Smooth muscle cell (in vitro differentiated cells): ENCODE results near the gene CTU2. TPM values are rescaled to one million over a fixed set of nuclear protein-coding genes. Genes with fewer than 3 reads are reported as not detected.

ENCODE experiments used
- DNase-seq: peaks from one replicate; lab custom pipeline; 2025; ENCODE audit not compliant: unreplicated experiment; lab: John Stamatoyannopoulos, UW
- H2AFZ ChIP-seq: fragments of 200-600 bp; sonication (generic); 2 replicates; pipeline ENCODE4 v1.6.0; 2016; ENCODE audit warnings: antibody characterized with exemption, low read depth, mild to moderate bottlenecking
- H3F3A ChIP-seq: fragments of 200-600 bp; sonication (generic); 2 replicates; pipeline ENCODE4 v1.6.0; 2017; ENCODE audit warnings: antibody characterized with exemption, low read depth
- H3K27ac ChIP-seq: fragments of 200-600 bp; sonication (generic); 2 replicates; pipeline ENCODE4 v1.5.1; 2016; ENCODE audit warnings: low read depth, mild to moderate bottlenecking
- H3K27me3 ChIP-seq: fragments of 200-600 bp; sonication (generic); 2 replicates; pipeline ENCODE4 v1.6.1; 2016; ENCODE audit warnings: low read depth, mild to moderate bottlenecking
- H3K36me3 ChIP-seq: fragments of 200-600 bp; sonication (generic); 2 replicates; pipeline ENCODE4 v1.5.1; 2016; ENCODE audit warnings: low read depth
- H3K4me1 ChIP-seq: fragments of 200-600 bp; sonication (generic); 2 replicates; pipeline ENCODE4 v1.5.1; 2016; ENCODE audit warnings: low read depth
- H3K4me2 ChIP-seq: fragments of 200-600 bp; sonication (generic); 2 replicates; pipeline ENCODE4 v1.6.0; 2016; ENCODE audit warnings: mild to moderate bottlenecking
- H3K4me3 ChIP-seq: fragments of 200-600 bp; sonication (generic); 2 replicates; pipeline ENCODE4 v1.5.1; 2016; ENCODE audit warnings: mild to moderate bottlenecking
- H3K79me2 ChIP-seq: fragments of 200-600 bp; sonication (generic); 2 replicates; pipeline ENCODE4 v1.6.0; 2016; ENCODE audit warnings: low read depth, mild to moderate bottlenecking
- H3K9ac ChIP-seq: fragments of 200-600 bp; sonication (generic); 2 replicates; pipeline ENCODE4 v1.6.0; 2016; ENCODE audit warnings: low read depth
- H3K9me3 ChIP-seq: fragments of 200-600 bp; sonication (generic); replicated peaks from 2 replicates; pipeline ENCODE4 v1.5.1; 2016; ENCODE audit warnings: low read depth
- H4K20me1 ChIP-seq: fragments of 200-600 bp; sonication (generic); 2 replicates; pipeline ENCODE4 v1.6.0; 2016; ENCODE audit warnings: low read depth
- WGBS: methylation state at CpG from one replicate; pipeline ENCODE4 v1.1.7; 2016; ENCODE audit warnings: low lambda C conversion rate; 5-methylcytosine and 5-hydroxymethylcytosine counted together
- polyA plus RNA-seq: library from polyadenylated mRNA; unstranded; fragments of >200 nt; fragmentation: Nextera tagmentation; extraction: Ambion mirVana; gene quantifications from 2 replicates; pipeline ENCODE4 v1.2.1, GENCODE V29; 2016
- total RNA-seq: library from RNA; depleted of rRNA; stranded (reverse); fragments of >200 nt; gene quantifications from 2 replicates; pipeline ENCODE4 v1.2.3, GENCODE V29; 2014
- TF ChIP-seq, protein P1 (sequence below): fragments of 200-600 bp; sonication (generic); IDR thresholded peaks from 2 replicates; pipeline ENCODE4 v1.5.1; 2017; ENCODE audit warnings: borderline replicate concordance, mild to moderate bottlenecking, antibody characterized with exemption; ENCODE audit not compliant: insufficient read depth, poor library complexity, severe bottlenecking

Gene CTU2
- total RNA-seq (5.8 and 6.6 TPM in 2 replicates), polyA plus RNA-seq (16.4 and 21.3 TPM in 2 replicates)

DNA sequence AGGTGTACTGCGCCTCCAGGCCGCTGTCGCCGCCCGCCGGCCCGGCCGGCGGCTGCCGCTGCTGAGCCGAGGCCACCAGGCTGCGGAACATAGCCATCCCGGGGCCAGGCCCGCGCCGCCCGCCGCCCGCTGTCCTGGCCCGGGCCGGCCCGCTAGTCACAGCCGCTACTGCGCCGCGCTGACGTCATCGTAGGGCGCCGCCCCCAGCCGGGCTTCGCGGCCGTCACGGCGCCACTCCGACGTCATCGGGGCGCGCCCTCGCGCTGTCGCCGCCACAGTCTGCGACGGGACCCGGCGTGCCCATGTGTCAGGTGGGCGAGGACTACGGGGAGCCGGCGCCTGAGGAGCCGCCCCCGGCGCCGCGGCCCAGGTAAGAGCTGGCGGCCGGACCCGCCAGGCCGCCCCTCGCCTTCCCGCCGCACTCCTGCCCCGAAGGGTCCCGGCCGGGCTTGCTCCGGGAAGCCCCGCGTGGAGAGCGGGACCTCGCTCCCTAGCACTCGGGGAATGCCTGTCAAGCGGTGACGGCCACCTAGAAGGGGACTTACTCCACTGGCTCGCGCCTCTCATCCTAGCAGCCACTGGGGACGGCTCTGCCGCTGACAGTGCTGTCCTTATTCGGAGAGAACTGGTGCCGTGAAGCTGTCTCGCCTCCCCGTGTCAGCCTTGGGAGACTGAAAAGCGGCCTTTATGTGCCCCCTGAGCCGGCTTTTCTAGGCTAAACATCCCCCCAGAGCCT lies at the start of gene CTU2, which contains the start of gene RNF166:
Gene CTU2 (plus strand): TSS at position 275 of the 736 bp plus-strand sequence. CDS start 28 bp downstream, at position 303.
Gene RNF166 (minus strand): TSS at position 180 of the 736 bp plus-strand sequence. CDS start 83 bp downstream, at position 97.
- peak; percentile 74 for DNase-seq
- Histone ChIP-seq H3K4me2 (peak within 1 kb of the TSS; percentile 100), H3K27me3 (no peaks in the 10 kb centered on the region), H3K9me3 (no peaks in the 10 kb centered on the region), H3K4me3 (peak within 1 kb of the TSS; percentile 100), H2AFZ (peak within 1 kb of the TSS; percentile 92), H3K36me3 (no peaks in the 10 kb centered on the region), H4K20me1 (no peaks in the 10 kb centered on the region), H3K27ac (peak within 1 kb of the TSS; percentile 68), H3K9ac (peak within 1 kb of the TSS; percentile 96), H3K79me2 (peaks cover 30% of the 10 kb centered on the region), H3K4me1 (peaks cover 7% of the 10 kb centered on the region), H3F3A (no peaks in the 10 kb centered on the region)
- WGBS, result 1% methylated on average over 67 of the region's 86 CpGs
- TF ChIP-seq, protein P1, sequence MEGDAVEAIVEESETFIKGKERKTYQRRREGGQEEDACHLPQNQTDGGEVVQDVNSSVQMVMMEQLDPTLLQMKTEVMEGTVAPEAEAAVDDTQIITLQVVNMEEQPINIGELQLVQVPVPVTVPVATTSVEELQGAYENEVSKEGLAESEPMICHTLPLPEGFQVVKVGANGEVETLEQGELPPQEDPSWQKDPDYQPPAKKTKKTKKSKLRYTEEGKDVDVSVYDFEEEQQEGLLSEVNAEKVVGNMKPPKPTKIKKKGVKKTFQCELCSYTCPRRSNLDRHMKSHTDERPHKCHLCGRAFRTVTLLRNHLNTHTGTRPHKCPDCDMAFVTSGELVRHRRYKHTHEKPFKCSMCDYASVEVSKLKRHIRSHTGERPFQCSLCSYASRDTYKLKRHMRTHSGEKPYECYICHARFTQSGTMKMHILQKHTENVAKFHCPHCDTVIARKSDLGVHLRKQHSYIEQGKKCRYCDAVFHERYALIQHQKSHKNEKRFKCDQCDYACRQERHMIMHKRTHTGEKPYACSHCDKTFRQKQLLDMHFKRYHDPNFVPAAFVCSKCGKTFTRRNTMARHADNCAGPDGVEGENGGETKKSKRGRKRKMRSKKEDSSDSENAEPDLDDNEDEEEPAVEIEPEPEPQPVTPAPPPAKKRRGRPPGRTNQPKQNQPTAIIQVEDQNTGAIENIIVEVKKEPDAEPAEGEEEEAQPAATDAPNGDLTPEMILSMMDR, result no peak

DNA sequence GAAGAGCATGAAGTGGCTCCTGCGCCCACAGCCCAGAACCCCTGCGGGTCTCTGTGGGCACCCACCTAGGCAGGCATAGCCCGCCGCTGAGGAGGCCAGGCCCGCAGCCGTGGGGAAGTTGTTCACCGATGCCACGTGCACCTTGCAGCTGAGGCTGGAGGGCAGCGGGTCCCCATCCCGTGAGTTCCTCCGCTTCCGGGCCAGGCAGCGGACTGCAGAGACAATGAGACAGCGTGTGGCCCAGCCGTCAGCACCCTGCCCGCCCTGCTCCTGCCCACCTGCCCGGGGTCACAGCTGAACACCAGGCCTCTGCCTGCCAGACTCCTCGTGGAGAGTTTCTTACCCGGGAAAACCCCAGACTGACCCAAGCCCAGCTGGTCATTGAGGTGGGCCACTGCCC lies 48.9 kb upstream of the CTU2 start:
- Histone ChIP-seq H3K4me1 (peaks cover 5% of the 10 kb centered on the region), H3K79me2 (peaks cover 38% of the 10 kb centered on the region), H3K27ac (no peak overlapping the region), H2AFZ (no peak overlapping the region), H3K9ac (no peak overlapping the region), H3K4me3 (no peak overlapping the region), H3K4me2 (no peak overlapping the region), H3K36me3 (no peaks in the 10 kb centered on the region), H4K20me1 (peaks cover 63% of the 10 kb centered on the region), H3K9me3 (no peaks in the 10 kb centered on the region), H3K27me3 (no peaks in the 10 kb centered on the region), H3F3A (no peaks in the 10 kb centered on the region)
- TF ChIP-seq, protein P1, result no peak
- WGBS, result 97% methylated on average over 19 of the region's 19 CpGs
- DNase-seq, result no peak

DNA sequence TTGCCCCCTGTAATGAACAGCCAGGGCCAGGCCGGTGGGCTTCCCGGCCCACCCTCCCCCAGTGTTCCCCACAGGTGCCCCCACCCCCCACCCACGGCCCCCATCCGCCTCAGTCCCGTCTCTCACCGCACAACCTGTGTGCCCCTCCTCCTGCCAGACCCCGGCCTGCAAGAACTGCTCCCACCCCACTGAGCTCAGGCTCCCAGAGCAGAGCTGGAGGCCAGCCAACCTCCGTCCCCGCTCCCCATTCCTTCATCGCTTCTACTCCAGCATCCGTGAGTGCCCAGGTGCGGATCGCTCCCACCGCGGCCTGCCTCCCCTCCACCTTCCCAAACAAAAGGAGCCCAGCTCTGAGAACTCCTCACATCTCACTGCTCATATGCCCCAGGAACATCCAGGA lies 47.6 kb upstream of the CTU2 start:
- Histone ChIP-seq H3K9me3 (no peaks in the 10 kb centered on the region), H3K4me3 (no peak overlapping the region), H3F3A (no peaks in the 10 kb centered on the region), H2AFZ (no peak overlapping the region), H3K27ac (no peak overlapping the region), H3K9ac (no peak overlapping the region), H3K4me1 (peaks cover 5% of the 10 kb centered on the region), H3K79me2 (peaks cover 48% of the 10 kb centered on the region), H3K4me2 (no peak overlapping the region), H3K36me3 (no peaks in the 10 kb centered on the region), H4K20me1 (peaks cover 65% of the 10 kb centered on the region), H3K27me3 (no peaks in the 10 kb centered on the region)
- TF ChIP-seq, protein P1, result no peak
- no peak for DNase-seq
- 96% methylated on average over 12 of the region's 15 CpGs for WGBS
